Measurements from ENCODE around the gene SEMA3F. TPM values are rescaled to one million over a fixed set of nuclear protein-coding genes. Genes with fewer than 3 reads are reported as not detected.

Gene SEMA3F
- total and polyA plus RNA-seq, 10 of the 15 experiments (the other 5 are each of a cell fraction or from before 2014, with no cell fraction given), result 0.08 to 0.28 (median 0.12) TPM; not detected in 6

- TF ChIP-seq, protein P1, sequence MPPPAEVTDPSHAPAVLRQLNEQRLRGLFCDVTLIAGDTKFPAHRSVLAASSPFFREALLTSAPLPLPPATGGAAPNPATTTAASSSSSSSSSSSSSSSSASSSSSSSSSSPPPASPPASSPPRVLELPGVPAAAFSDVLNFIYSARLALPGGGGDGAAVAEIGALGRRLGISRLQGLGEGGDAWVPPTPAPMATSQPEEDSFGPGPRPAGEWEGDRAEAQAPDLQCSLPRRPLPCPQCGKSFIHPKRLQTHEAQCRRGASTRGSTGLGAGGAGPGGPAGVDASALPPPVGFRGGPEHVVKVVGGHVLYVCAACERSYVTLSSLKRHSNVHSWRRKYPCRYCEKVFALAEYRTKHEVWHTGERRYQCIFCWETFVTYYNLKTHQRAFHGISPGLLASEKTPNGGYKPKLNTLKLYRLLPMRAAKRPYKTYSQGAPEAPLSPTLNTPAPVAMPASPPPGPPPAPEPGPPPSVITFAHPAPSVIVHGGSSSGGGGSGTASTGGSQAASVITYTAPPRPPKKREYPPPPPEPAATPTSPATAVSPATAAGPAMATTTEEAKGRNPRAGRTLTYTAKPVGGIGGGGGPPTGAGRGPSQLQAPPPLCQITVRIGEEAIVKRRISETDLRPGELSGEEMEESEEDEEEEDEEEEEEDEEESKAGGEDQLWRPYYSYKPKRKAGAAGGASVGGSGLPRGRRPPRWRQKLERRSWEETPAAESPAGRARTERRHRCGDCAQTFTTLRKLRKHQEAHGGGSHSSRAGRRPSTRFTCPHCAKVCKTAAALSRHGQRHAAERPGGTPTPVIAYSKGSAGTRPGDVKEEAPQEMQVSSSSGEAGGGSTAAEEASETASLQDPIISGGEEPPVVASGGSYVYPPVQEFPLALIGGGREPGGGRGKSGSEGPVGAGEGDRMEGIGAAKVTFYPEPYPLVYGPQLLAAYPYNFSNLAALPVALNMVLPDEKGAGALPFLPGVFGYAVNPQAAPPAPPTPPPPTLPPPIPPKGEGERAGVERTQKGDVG (CRISPR knock-in tag; IDR thresholded peaks at IDR 0.05), result no peak
- TF ChIP-seq, protein P2, sequence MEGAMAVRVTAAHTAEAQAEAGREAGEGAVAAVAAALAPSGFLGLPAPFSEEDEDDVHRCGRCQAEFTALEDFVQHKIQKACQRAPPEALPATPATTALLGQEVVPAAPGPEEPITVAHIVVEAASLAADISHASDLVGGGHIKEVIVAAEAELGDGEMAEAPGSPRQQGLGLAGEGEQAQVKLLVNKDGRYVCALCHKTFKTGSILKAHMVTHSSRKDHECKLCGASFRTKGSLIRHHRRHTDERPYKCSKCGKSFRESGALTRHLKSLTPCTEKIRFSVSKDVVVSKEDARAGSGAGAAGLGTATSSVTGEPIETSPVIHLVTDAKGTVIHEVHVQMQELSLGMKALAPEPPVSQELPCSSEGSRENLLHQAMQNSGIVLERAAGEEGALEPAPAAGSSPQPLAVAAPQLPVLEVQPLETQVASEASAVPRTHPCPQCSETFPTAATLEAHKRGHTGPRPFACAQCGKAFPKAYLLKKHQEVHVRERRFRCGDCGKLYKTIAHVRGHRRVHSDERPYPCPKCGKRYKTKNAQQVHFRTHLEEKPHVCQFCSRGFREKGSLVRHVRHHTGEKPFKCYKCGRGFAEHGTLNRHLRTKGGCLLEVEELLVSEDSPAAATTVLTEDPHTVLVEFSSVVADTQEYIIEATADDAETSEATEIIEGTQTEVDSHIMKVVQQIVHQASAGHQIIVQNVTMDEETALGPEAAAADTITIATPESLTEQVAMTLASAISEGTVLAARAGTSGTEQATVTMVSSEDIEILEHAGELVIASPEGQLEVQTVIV (IDR thresholded peaks at IDR 0.05; ENCODE audit: borderline replicate concordance, partially characterized antibody), result no peak
- TF ChIP-seq SUPT20H (IDR thresholded peaks at IDR 0.05; ENCODE audit: borderline replicate concordance, control insufficient read depth, low read depth, low read length) (no peak), ZBED1 (IDR thresholded peaks at IDR 0.05; ENCODE audit: borderline replicate concordance) (no peak), BHLHE40 (IDR thresholded peaks at IDR 0.05; ENCODE audit: borderline replicate concordance in 1 of 2, low read depth in 2 of 2, low read length in 1 of 2) (peak in 1 of 2 experiments; percentile 10; a peak in 1 of 4 replicates), DPF2 (IDR thresholded peaks at IDR 0.05) (0 out of 2 replicates have a peak, but pooled peaks have one; percentile 12), IKZF1 (conservative IDR thresholded peaks at IDR 0.05) (0 out of 2 replicates have a peak, but pooled peaks have one; percentile 12), GATAD2B (conservative IDR thresholded peaks at IDR 0.05; ENCODE audit: low read depth) (peak; percentile 39; the same call in 1 of the 2 replicates), TAF1 (IDR thresholded peaks at IDR 0.05; ENCODE audit: borderline replicate concordance, low read depth, low read length) (no peak), LARP7 (IDR thresholded peaks at IDR 0.05) (peak; percentile 64; the same call in 1 of the 2 replicates), SUZ12 (IDR thresholded peaks at IDR 0.05; ENCODE audit: unreplicated experiment) (peak; percentile 46), EGR1 (IDR thresholded peaks at IDR 0.05; ENCODE audit: borderline replicate concordance in 1 of 2, low read depth in 2 of 2, low read length in 2 of 2) (peak in 1 of 2 experiments; percentile 26; a peak in 1 of 3 replicates), NFXL1 (IDR thresholded peaks at IDR 0.05; ENCODE audit: borderline replicate concordance) (no peak), KLF5 (IDR thresholded peaks at IDR 0.05; ENCODE audit: partially characterized antibody) (no peak), PBX3 (IDR thresholded peaks at IDR 0.05; ENCODE audit: insufficient replicate concordance, low read depth, low read length) (no peak)
- TF ChIP-seq, protein P3, sequence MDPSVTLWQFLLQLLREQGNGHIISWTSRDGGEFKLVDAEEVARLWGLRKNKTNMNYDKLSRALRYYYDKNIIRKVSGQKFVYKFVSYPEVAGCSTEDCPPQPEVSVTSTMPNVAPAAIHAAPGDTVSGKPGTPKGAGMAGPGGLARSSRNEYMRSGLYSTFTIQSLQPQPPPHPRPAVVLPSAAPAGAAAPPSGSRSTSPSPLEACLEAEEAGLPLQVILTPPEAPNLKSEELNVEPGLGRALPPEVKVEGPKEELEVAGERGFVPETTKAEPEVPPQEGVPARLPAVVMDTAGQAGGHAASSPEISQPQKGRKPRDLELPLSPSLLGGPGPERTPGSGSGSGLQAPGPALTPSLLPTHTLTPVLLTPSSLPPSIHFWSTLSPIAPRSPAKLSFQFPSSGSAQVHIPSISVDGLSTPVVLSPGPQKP (IDR thresholded peaks at IDR 0.05; ENCODE audit: low read depth, low read length), result no peak
Observed at GRCh38 chr3:50154840-50155490, at the start of gene SEMA3F (continued).
